ENCODE data around the gene SGIP1. TPM values are rescaled to one million over a fixed set of nuclear protein-coding genes. Genes with fewer than 3 reads are reported as not detected.

The SGIP1 gene
- total and polyA plus RNA-seq, 2 of the 8 experiments (the other 6 are each of a cell fraction or from before 2014, with no cell fraction given): 1.4 to 2.1 TPM

DNA sequence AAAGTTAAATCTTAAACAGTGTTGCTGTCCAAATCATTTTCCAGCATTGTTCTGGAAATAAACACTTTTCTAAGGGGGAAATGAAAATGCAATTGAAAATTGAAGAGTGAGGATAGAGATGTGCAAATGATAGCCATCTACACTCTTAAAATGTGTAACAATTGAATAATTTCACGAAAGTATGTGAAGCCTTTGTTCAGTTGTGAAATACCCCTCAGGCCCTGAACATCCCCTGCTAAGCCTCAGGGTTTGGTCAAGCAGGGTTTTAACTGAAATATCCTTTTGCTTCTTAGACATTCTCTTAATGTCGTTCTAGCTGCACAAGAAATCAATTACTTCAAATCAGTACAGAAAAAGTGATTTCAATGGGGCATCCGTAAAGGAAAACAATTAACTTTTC, 152.5 kb downstream of the SGIP1 start (continued):
- TF ChIP-seq, protein P1, sequence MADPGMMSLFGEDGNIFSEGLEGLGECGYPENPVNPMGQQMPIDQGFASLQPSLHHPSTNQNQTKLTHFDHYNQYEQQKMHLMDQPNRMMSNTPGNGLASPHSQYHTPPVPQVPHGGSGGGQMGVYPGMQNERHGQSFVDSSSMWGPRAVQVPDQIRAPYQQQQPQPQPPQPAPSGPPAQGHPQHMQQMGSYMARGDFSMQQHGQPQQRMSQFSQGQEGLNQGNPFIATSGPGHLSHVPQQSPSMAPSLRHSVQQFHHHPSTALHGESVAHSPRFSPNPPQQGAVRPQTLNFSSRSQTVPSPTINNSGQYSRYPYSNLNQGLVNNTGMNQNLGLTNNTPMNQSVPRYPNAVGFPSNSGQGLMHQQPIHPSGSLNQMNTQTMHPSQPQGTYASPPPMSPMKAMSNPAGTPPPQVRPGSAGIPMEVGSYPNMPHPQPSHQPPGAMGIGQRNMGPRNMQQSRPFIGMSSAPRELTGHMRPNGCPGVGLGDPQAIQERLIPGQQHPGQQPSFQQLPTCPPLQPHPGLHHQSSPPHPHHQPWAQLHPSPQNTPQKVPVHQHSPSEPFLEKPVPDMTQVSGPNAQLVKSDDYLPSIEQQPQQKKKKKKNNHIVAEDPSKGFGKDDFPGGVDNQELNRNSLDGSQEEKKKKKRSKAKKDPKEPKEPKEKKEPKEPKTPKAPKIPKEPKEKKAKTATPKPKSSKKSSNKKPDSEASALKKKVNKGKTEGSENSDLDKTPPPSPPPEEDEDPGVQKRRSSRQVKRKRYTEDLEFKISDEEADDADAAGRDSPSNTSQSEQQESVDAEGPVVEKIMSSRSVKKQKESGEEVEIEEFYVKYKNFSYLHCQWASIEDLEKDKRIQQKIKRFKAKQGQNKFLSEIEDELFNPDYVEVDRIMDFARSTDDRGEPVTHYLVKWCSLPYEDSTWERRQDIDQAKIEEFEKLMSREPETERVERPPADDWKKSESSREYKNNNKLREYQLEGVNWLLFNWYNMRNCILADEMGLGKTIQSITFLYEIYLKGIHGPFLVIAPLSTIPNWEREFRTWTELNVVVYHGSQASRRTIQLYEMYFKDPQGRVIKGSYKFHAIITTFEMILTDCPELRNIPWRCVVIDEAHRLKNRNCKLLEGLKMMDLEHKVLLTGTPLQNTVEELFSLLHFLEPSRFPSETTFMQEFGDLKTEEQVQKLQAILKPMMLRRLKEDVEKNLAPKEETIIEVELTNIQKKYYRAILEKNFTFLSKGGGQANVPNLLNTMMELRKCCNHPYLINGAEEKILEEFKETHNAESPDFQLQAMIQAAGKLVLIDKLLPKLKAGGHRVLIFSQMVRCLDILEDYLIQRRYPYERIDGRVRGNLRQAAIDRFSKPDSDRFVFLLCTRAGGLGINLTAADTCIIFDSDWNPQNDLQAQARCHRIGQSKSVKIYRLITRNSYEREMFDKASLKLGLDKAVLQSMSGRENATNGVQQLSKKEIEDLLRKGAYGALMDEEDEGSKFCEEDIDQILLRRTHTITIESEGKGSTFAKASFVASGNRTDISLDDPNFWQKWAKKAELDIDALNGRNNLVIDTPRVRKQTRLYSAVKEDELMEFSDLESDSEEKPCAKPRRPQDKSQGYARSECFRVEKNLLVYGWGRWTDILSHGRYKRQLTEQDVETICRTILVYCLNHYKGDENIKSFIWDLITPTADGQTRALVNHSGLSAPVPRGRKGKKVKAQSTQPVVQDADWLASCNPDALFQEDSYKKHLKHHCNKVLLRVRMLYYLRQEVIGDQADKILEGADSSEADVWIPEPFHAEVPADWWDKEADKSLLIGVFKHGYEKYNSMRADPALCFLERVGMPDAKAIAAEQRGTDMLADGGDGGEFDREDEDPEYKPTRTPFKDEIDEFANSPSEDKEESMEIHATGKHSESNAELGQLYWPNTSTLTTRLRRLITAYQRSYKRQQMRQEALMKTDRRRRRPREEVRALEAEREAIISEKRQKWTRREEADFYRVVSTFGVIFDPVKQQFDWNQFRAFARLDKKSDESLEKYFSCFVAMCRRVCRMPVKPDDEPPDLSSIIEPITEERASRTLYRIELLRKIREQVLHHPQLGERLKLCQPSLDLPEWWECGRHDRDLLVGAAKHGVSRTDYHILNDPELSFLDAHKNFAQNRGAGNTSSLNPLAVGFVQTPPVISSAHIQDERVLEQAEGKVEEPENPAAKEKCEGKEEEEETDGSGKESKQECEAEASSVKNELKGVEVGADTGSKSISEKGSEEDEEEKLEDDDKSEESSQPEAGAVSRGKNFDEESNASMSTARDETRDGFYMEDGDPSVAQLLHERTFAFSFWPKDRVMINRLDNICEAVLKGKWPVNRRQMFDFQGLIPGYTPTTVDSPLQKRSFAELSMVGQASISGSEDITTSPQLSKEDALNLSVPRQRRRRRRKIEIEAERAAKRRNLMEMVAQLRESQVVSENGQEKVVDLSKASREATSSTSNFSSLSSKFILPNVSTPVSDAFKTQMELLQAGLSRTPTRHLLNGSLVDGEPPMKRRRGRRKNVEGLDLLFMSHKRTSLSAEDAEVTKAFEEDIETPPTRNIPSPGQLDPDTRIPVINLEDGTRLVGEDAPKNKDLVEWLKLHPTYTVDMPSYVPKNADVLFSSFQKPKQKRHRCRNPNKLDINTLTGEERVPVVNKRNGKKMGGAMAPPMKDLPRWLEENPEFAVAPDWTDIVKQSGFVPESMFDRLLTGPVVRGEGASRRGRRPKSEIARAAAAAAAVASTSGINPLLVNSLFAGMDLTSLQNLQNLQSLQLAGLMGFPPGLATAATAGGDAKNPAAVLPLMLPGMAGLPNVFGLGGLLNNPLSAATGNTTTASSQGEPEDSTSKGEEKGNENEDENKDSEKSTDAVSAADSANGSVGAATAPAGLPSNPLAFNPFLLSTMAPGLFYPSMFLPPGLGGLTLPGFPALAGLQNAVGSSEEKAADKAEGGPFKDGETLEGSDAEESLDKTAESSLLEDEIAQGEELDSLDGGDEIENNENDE (IDR thresholded peaks at IDR 0.05; ENCODE audit: insufficient replicate concordance, low read length): no peak
- TF ChIP-seq GABPA (IDR thresholded peaks at IDR 0.05; ENCODE audit: borderline replicate concordance, insufficient read depth, low read length): no peak
- TF ChIP-seq CTBP2 (IDR thresholded peaks at IDR 0.05; ENCODE audit: borderline replicate concordance, insufficient read depth, insufficient read length, low read length): no peak
- TF ChIP-seq HDAC6 (IDR thresholded peaks at IDR 0.05; ENCODE audit: low read depth, low read length): no peak
- TF ChIP-seq JUN (IDR thresholded peaks at IDR 0.05; ENCODE audit: low read depth, low read length): no peak
- TF ChIP-seq TCF12 (IDR thresholded peaks at IDR 0.05; ENCODE audit: low read depth, low read length): no peak
- TF ChIP-seq CTCF (IDR thresholded peaks at IDR 0.05; ENCODE audit: control extremely low read depth in 1 of 3, insufficient read depth in 1 of 3, low read depth in 1 of 3, low read length in 3 of 3): no peak
- TF ChIP-seq SUZ12 (IDR thresholded peaks at IDR 0.05; ENCODE audit: low read length): no peak
- no peak for TF ChIP-seq YY1 (IDR thresholded peaks at IDR 0.05; ENCODE audit: low read depth, low read length)
- TF ChIP-seq POLR2A (IDR thresholded peaks at IDR 0.05; ENCODE audit: control extremely low read depth in 1 of 2, low read depth in 2 of 2, low read length in 2 of 2): no peak
